ENCODE data around the gene RNF31. TPM values are rescaled to one million over a fixed set of nuclear protein-coding genes. Genes with fewer than 3 reads are reported as not detected.
"Not testable (repeated sequence)": the region's sequence is repeated elsewhere in the genome, so short reads cannot be mapped to it uniquely, and the experiment has no call there.

RNF31 gene
- total and polyA plus RNA-seq, 4 donors: 31.7 to 82.4 (median 61.4) TPM

DNA sequence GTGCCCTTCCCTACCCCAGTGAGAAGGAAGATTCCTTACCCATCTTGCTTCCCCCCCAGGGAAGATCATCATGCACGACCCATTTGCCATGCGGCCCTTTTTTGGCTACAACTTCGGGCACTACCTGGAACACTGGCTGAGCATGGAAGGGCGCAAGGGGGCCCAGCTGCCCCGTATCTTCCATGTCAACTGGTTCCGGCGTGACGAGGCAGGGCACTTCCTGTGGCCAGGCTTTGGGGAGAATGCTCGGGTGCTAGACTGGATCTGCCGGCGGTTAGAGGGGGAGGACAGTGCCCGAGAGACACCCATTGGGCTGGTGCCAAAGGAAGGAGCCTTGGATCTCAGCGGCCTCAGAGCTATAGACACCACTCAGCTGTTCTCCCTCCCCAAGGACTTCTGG, 43.8 kb upstream of the RNF31 start:
- no peak overlapping the region for H3K27ac ChIP-seq (ENCODE audit: low read depth in 1 of 2, low read length in 1 of 2)
- no peaks in the 10 kb centered on the region for H3K27me3 ChIP-seq (ENCODE audit: control insufficient read depth in 3 of 3, insufficient read depth in 3 of 3, low read length in 2 of 3)
- no peak overlapping the region for H3K4me3 ChIP-seq
- H3K9me3 ChIP-seq (ENCODE audit: control insufficient read depth in 4 of 4, insufficient read depth in 3 of 4, low read length in 3 of 4): no peaks in the 10 kb centered on the region
- TF ChIP-seq, protein P1, sequence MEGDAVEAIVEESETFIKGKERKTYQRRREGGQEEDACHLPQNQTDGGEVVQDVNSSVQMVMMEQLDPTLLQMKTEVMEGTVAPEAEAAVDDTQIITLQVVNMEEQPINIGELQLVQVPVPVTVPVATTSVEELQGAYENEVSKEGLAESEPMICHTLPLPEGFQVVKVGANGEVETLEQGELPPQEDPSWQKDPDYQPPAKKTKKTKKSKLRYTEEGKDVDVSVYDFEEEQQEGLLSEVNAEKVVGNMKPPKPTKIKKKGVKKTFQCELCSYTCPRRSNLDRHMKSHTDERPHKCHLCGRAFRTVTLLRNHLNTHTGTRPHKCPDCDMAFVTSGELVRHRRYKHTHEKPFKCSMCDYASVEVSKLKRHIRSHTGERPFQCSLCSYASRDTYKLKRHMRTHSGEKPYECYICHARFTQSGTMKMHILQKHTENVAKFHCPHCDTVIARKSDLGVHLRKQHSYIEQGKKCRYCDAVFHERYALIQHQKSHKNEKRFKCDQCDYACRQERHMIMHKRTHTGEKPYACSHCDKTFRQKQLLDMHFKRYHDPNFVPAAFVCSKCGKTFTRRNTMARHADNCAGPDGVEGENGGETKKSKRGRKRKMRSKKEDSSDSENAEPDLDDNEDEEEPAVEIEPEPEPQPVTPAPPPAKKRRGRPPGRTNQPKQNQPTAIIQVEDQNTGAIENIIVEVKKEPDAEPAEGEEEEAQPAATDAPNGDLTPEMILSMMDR (IDR thresholded peaks at IDR 0.05; ENCODE audit: control extremely low read depth, extremely low read depth): no peak
- ATAC-seq (ENCODE audit: insufficient read depth, low FRiP score) (no peak), DNase-seq (no peak)
- H3K9ac ChIP-seq (ENCODE audit: insufficient read depth in 1 of 2, low read length in 2 of 2): no peak overlapping the region
- H3K36me3 ChIP-seq (ENCODE audit: control insufficient read depth in 4 of 4, insufficient read depth in 4 of 4, low read length in 4 of 4): peaks cover 0 to 32% (median 6%) of the 10 kb centered on the region in 4 donors
- 94 to 95% methylated on average over 13 of the region's 13 CpGs for WGBS, 2 donors
- H3K4me1 ChIP-seq (ENCODE audit: control insufficient read depth in 5 of 5, insufficient read depth in 5 of 5, low read length in 5 of 5): peaks cover 0 to 2% (median 0%) of the 10 kb centered on the region in 5 donors

DNA sequence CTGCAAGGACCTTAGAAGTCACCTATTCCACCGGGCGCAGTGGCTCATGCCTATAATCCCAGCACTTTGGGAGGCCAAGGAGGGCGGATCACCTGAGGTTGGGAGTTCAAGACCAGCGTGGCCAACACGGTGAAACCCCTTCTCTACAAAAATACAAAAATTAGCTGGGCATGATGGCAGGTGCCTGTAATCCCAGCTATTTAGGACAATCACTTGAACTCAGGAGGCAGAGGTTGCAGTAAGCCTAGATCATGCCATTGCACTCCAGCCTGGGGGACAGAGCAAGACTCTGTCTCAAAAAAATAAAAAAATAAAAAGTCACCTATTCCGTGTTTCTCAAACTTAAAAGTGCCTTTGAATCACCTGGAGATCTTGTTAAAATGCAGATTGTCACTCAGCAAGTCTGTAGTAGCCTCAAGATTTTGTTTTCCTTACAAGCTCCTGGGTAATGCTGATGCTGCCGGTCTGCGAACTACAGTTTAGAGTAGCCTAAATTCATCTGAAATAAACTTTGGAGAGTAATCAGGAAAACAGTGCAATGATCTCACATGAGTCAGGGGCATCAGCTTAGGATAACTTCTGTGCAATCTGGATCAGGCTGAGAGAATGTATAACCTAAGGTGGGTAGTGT, 41.6 kb upstream of the RNF31 start:
- H3K9ac ChIP-seq (ENCODE audit: insufficient read depth in 1 of 2, low read length in 2 of 2); ATAC-seq (ENCODE audit: insufficient read depth, low FRiP score); H3K9me3 ChIP-seq (ENCODE audit: control insufficient read depth in 4 of 4, insufficient read depth in 3 of 4, low read length in 3 of 4); H3K4me1 ChIP-seq (ENCODE audit: control insufficient read depth in 5 of 5, insufficient read depth in 5 of 5, low read length in 5 of 5); DNase-seq; H3K27ac ChIP-seq (ENCODE audit: low read depth in 1 of 2, low read length in 1 of 2); H3K27me3 ChIP-seq (ENCODE audit: control insufficient read depth in 3 of 3, insufficient read depth in 3 of 3, low read length in 2 of 3); H3K4me3 ChIP-seq: not testable (repeated sequence)
- H3K36me3 ChIP-seq (ENCODE audit: control insufficient read depth in 4 of 4, insufficient read depth in 4 of 4, low read length in 4 of 4): peaks cover 0 to 17% (median 3%) of the 10 kb centered on the region in 4 donors
- 93 to 95% methylated on average over 8 of the region's 8 CpGs for WGBS, 2 donors

DNA sequence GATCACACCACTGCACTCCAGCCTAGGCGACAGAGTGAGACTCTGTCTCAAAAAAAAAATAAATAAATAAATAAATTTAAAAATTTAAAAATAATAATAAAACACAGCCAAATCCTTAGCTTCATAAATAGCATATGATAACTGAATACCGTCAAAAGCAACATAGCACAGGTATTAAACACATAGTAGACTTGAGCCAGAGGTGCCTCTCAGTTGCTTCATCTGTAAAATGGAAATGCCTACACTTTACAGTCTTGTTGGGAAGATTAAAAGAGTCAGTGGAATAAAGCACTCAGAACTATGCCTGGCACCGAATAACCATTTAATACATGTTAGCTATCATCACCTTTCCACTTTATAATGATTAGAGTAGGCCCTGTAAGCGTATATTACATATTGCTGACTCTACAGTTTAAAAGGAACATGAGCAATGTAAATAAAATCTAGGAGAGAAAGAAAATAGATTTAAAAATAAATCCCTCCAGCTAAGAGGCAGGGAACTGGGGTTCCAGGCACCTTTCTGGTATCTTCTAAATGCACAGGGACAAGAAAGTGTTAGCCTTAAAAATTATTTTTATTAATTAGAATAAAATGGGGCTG, 40.5 kb upstream of the RNF31 start:
- Histone ChIP-seq H3K4me1 (ENCODE audit: control insufficient read depth in 5 of 5, insufficient read depth in 5 of 5, low read length in 5 of 5) (peaks cover 0 to 5% (median 0%) of the 10 kb centered on the region in 5 donors), H3K9me3 (ENCODE audit: control insufficient read depth in 4 of 4, insufficient read depth in 3 of 4, low read length in 3 of 4) (no peaks in the 10 kb centered on the region), H3K27me3 (ENCODE audit: control insufficient read depth in 3 of 3, insufficient read depth in 3 of 3, low read length in 2 of 3) (no peaks in the 10 kb centered on the region), H3K4me3 (no peak overlapping the region), H3K9ac (ENCODE audit: insufficient read depth in 1 of 2, low read length in 2 of 2) (no peak overlapping the region), H3K36me3 (ENCODE audit: control insufficient read depth in 4 of 4, insufficient read depth in 4 of 4, low read length in 4 of 4) (peaks cover 0 to 12% (median 3%) of the 10 kb centered on the region in 4 donors), H3K27ac (ENCODE audit: low read depth in 1 of 2, low read length in 1 of 2) (no peak overlapping the region)
- DNase-seq (no peak), ATAC-seq (ENCODE audit: insufficient read depth, low FRiP score) (no peak)
- 93 to 95% methylated on average over 4 of the region's 4 CpGs for WGBS, 2 donors
- TF ChIP-seq, protein P1 (IDR thresholded peaks at IDR 0.05; ENCODE audit: control extremely low read depth, extremely low read depth): no peak

DNA sequence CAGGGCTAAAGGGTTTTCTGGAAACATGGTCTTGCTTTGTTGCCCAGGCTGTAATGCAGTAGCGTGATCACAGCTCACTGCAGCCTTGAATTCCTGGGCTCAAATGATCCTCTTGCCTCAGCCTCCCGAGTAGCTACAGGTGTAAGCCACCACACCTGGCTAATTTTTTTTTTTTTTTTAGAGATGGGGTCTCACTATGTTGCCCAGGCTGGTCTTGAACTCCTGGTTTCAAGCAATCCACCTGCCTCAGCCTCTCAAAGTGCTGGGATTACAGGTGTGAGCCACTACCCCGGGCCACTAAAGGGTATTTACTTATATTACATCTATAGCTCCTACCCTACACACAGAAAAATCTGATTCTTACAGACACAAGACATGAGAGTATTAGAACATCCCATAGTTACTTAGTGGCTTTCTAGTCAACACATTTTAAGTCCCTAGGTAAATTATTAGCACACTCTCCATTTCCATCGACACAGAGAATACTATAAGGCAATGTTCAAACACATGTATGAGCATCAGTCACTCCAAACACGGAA, 38.9 kb upstream of the RNF31 start:
- H3K4me1 ChIP-seq (ENCODE audit: control insufficient read depth in 5 of 5, insufficient read depth in 5 of 5, low read length in 5 of 5): peaks cover 0 to 5% (median 2%) of the 10 kb centered on the region in 5 donors
- H3K9me3 ChIP-seq (ENCODE audit: control insufficient read depth in 4 of 4, insufficient read depth in 3 of 4, low read length in 3 of 4): no peaks in the 10 kb centered on the region
- H3K4me3 ChIP-seq: no peak overlapping the region
- H3K27ac ChIP-seq (ENCODE audit: low read depth in 1 of 2, low read length in 1 of 2): no peak overlapping the region
- ATAC-seq (ENCODE audit: insufficient read depth, low FRiP score) (no peak), DNase-seq (no peak)
- 48 to 49% methylated on average over 5 of the region's 5 CpGs for WGBS, 2 donors
- TF ChIP-seq, protein P1 (IDR thresholded peaks at IDR 0.05; ENCODE audit: control extremely low read depth, extremely low read depth): no peak
- peaks cover 0 to 4% (median 1%) of the 10 kb centered on the region in 4 donors for H3K36me3 ChIP-seq (ENCODE audit: control insufficient read depth in 4 of 4, insufficient read depth in 4 of 4, low read length in 4 of 4)
- no peaks in the 10 kb centered on the region for H3K27me3 ChIP-seq (ENCODE audit: control insufficient read depth in 3 of 3, insufficient read depth in 3 of 3, low read length in 2 of 3)
- H3K9ac ChIP-seq (ENCODE audit: insufficient read depth in 1 of 2, low read length in 2 of 2): no peak overlapping the region

Data from lung (tissue), 12 donors.